HepG2 (cell line): ENCODE measurements around the gene RNPEPL1. TPM values are rescaled to one million over a fixed set of nuclear protein-coding genes. Genes with fewer than 3 reads are reported as not detected.

ENCODE experiments used
- ATF7 ChIP-seq, 2 experiments: fragments of 450-650 bp in 1 of 2; sonication (generic) in 1 of 2; formaldehyde crosslinking in 1 of 2; IDR thresholded peaks; 2 replicates each; pipeline versions ENCODE4 v1.4.0 to v1.6.1; 2016 to 2020; ENCODE audit warnings: antibody characterized with exemption in 1 of 2, mild to moderate bottlenecking in 1 of 2, missing genetic modification reagents in 1 of 2
- GPN1 ChIP-seq: sonication (generic); formaldehyde crosslinking; IDR thresholded peaks from 2 replicates; pipeline ENCODE4 v1.5.1; 2020; ENCODE audit warnings: missing genetic modification reagents, borderline replicate concordance
- HBP1 ChIP-seq: IDR thresholded peaks from 2 replicates; pipeline ENCODE4 v1.6.1; 2016; ENCODE audit warnings: low read depth, control low read depth
- HHEX ChIP-seq: IDR thresholded peaks from 2 replicates; pipeline ENCODE4 v1.6.1; 2016; ENCODE audit warnings: control low read depth
- MIXL1 ChIP-seq: IDR thresholded peaks from 2 replicates; pipeline ENCODE4 v1.6.1; 2016
- MLXIP ChIP-seq: sonication (generic); formaldehyde crosslinking; IDR thresholded peaks from 2 replicates; pipeline ENCODE4 v1.9.0; 2021; ENCODE audit warnings: missing genetic modification reagents, borderline replicate concordance
- MYPOP ChIP-seq: sonication (generic); formaldehyde crosslinking; IDR thresholded peaks from 2 replicates; pipeline ENCODE4 v1.8.1; 2023; ENCODE audit warnings: mild to moderate bottlenecking, moderate library complexity, missing genetic modification reagents
- PCBP2 ChIP-seq: fragments of 200-400 bp; formaldehyde crosslinking; optimal IDR thresholded peaks from 2 replicates; pipeline ENCODE3; 2018; ENCODE audit warnings: low read length, low read depth; ENCODE audit not compliant: poor library complexity, severe bottlenecking
- PITX1 ChIP-seq: sonication (generic); formaldehyde crosslinking; IDR thresholded peaks from 2 replicates; pipeline ENCODE4 v1.5.1; 2020; ENCODE audit warnings: mild to moderate bottlenecking, missing genetic modification reagents
- POGK ChIP-seq: sonication (generic); formaldehyde crosslinking; conservative IDR thresholded peaks from 2 replicates; pipeline ENCODE4 v1.8.0; 2022; ENCODE audit warnings: mild to moderate bottlenecking, moderate library complexity, missing genetic modification reagents
- POLR2AphosphoS5 ChIP-seq: IDR thresholded peaks from 2 replicates; pipeline ENCODE4 v1.6.1; 2012; ENCODE audit warnings: low read depth, low read length
- RNF2 ChIP-seq: fragments of 450-650 bp; conservative IDR thresholded peaks from 2 replicates; pipeline ENCODE4 v1.6.1; 2016; ENCODE audit warnings: low read depth
- SMARCC2 ChIP-seq: fragments of 450-650 bp; IDR thresholded peaks from 2 replicates; pipeline ENCODE4 v1.6.1; 2017; ENCODE audit warnings: antibody characterized with exemption, mild to moderate bottlenecking
- SRF ChIP-seq: IDR thresholded peaks from 2 replicates; pipeline ENCODE4 v1.6.1; 2011; ENCODE audit warnings: mild to moderate bottlenecking, low read depth, low read length, moderate library complexity
- STAT5B ChIP-seq: sonication (generic); formaldehyde crosslinking; IDR thresholded peaks from 2 replicates; pipeline ENCODE4 v1.4.0; 2020; ENCODE audit warnings: missing genetic modification reagents
- TBL1XR1 ChIP-seq: fragments of 150-350 bp; IDR thresholded peaks from 2 replicates; pipeline ENCODE4 v1.6.1; 2014; ENCODE audit warnings: borderline replicate concordance, low read length; ENCODE audit not compliant: partially characterized antibody
- TBX3 ChIP-seq: fragments of 450-650 bp; IDR thresholded peaks from 2 replicates; pipeline ENCODE4 v1.6.1; 2017; ENCODE audit warnings: antibody characterized with exemption, mild to moderate bottlenecking, inconsistent platforms, borderline replicate concordance
- ZBTB38 ChIP-seq: sonication (generic); formaldehyde crosslinking; IDR thresholded peaks from 2 replicates; pipeline ENCODE4 v1.5.1; 2020; ENCODE audit warnings: mild to moderate bottlenecking, missing genetic modification reagents
- ZNF12 ChIP-seq: sonication (generic); formaldehyde crosslinking; IDR thresholded peaks from 2 replicates; pipeline ENCODE4 v1.5.0; 2020; ENCODE audit warnings: missing genetic modification reagents
- ZNF124 ChIP-seq: sonication (generic); formaldehyde crosslinking; IDR thresholded peaks from 2 replicates; pipeline ENCODE4 v1.4.0; 2020; ENCODE audit warnings: missing genetic modification reagents
- ZNF331 ChIP-seq: sonication (generic); formaldehyde crosslinking; IDR thresholded peaks from 2 replicates; pipeline ENCODE4 v1.4.0; 2020; ENCODE audit warnings: missing genetic modification reagents
- ZNF337 ChIP-seq: sonication (generic); formaldehyde crosslinking; IDR thresholded peaks from 2 replicates; pipeline ENCODE4 v1.5.1; 2020; ENCODE audit warnings: missing genetic modification reagents, low read depth, mild to moderate bottlenecking, borderline replicate concordance
- ZNF691 ChIP-seq: sonication (generic); formaldehyde crosslinking; IDR thresholded peaks from 2 replicates; pipeline ENCODE4 v1.4.0; 2020; ENCODE audit warnings: missing genetic modification reagents, low read depth, mild to moderate bottlenecking, borderline replicate concordance
- ZSCAN20 ChIP-seq: sonication (generic); formaldehyde crosslinking; IDR thresholded peaks from 2 replicates; pipeline ENCODE4 v1.4.0; 2020; ENCODE audit warnings: missing genetic modification reagents, mild to moderate bottlenecking, borderline replicate concordance
- polyA plus RNA-seq, 8 experiments: library from polyadenylated mRNA; depleted of rRNA in 3 of 8; stranded (reverse) in 7 of 8; unstranded in 1 of 8; fragments of >200 nt; fragmentation: Illumina TruSeq in 4 of 8; extraction: Trizol in 4 of 8; gene quantifications; 2 replicates each; pipeline versions ENCODE4 v1.2.1 to v1.2.3, GENCODE V29; 2011 to 2016; ENCODE audit warnings: low read depth in 4 of 8, missing spikeins in 1 of 8, mixed read lengths in 1 of 8; ENCODE audit not compliant: insufficient read depth in 1 of 8
- total RNA-seq, 5 experiments: library from RNA; depleted of rRNA; stranded (reverse); fragments of >200 nt; fragmentation: Illumina TruSeq; extraction: Trizol; gene quantifications; 2 replicates each; pipeline ENCODE4 v1.2.3, GENCODE V29; 2016; ENCODE audit warnings: low read depth in 1 of 5

The RNPEPL1 gene
- total and polyA plus RNA-seq, 2 of the 13 experiments (the other 11 are each of a cell fraction or from before 2014, with no cell fraction given), result 13.0 to 18.0 TPM

DNA sequence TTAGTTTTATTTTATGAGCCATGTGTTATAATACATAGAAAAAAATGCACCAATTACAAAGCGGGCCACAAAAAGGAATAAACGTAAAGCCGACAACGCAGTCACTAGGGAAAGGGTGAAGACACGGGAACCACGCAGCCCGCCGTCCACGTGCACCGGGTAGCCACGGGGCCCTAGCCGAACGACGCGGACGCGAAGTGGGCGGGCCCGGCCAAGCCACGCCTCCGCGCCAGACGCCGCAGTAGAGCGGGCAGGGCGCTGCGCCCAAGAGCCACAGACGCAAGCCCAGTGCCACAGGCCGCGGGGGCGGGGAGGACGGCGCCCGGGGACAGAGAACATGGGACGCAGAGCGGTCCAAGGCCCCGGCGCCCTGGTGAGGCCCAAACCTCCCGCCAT is 8.2 kb upstream of the RNPEPL1 start, which contains the start of gene DUSP28 (continued):
- TF ChIP-seq RNF2, result peak; percentile 87
- no peak for TF ChIP-seq GPN1
- peak; percentile 52; the same call in 1 of the 2 replicates for TF ChIP-seq ZNF12
- TF ChIP-seq PCBP2, result no peak
- TF ChIP-seq ZNF337, result no peak
- peak; percentile 62 for TF ChIP-seq TBL1XR1
- TF ChIP-seq ZNF331, result peak; percentile 90
- TF ChIP-seq MIXL1 (CRISPR knock-in tag), result peak; percentile 60; the same call in 1 of the 2 replicates
- peak; percentile 22; the same call in 1 of the 2 replicates for TF ChIP-seq TBX3
- TF ChIP-seq STAT5B (CRISPR knock-in tag), result peak; percentile 62; the same call in 1 of the 2 replicates
- TF ChIP-seq ZBTB38 (CRISPR knock-in tag), result peak; percentile 68
- no peak for TF ChIP-seq MLXIP (CRISPR knock-in tag)
- peak; percentile 86; the same call in 1 of the 2 replicates for TF ChIP-seq ZNF691 (CRISPR knock-in tag)
- no peak for TF ChIP-seq ZNF124
- peak; percentile 92 for TF ChIP-seq POGK (CRISPR knock-in tag)
- no peak for TF ChIP-seq ATF7 (IDR thresholded peaks at IDR 0.05)
- TF ChIP-seq ATF7 (CRISPR knock-in tag; IDR thresholded peaks at IDR 0.05), result no peak; the same call in 1 of the 2 replicates
- no peak; the same call in 1 of the 2 replicates for TF ChIP-seq ZSCAN20 (CRISPR knock-in tag)
- peak; percentile 79 for TF ChIP-seq MYPOP
- peak; percentile 14; the same call in 1 of the 2 replicates for TF ChIP-seq PITX1 (CRISPR knock-in tag)
- no peak for TF ChIP-seq SMARCC2
- peak; percentile 83 for TF ChIP-seq POLR2AphosphoS5
- no peak for TF ChIP-seq SRF
- TF ChIP-seq HHEX (CRISPR knock-in tag), result no peak
- peak; percentile 45 for TF ChIP-seq HBP1 (CRISPR knock-in tag)
